HepG2 (cell line): ENCODE data around the gene TDP2. TPM values are rescaled to one million over a fixed set of nuclear protein-coding genes. Genes with fewer than 3 reads are reported as not detected.

Experiments
- ATAC-seq: fragments of 200-7000 bp; cut with Tn5 transposase; 3 replicates; pipeline ENCODE4 v1.9.1; 2020; ENCODE audit warnings: mild to moderate bottlenecking, moderate library complexity
- BruUV-seq: library from RNA; stranded (reverse); fragments of 400-500 nt; replicated peaks from 2 replicates; lab custom pipeline; 2021; lab: Mats Ljungman, UMichigan
- CTCF ChIA-PET: fragments of 300-600 bp; formaldehyde crosslinking; extraction: SDS; loops from one replicate; lab custom pipeline; 2021; ENCODE audit warnings: low total read pairs, inconsistent platforms, low intra/inter-chr PET ratio; lab: Yijun Ruan, JAX
- POLR2A ChIA-PET: fragments of 350-600 bp; sonication (Branson Sonifier 250); formaldehyde crosslinking; loops from one replicate; lab custom pipeline; 2020; ENCODE audit warnings: antibody characterized with exemption, inconsistent platforms; lab: Yijun Ruan, JAX
- DNase-seq: peaks from one replicate; pipeline ENCODE4 v3.0.0-alpha.2; 2015; ENCODE audit warnings: low spot score
- FAIRE-seq: peaks from 3 replicates; lab custom pipeline; 2011; peaks lifted over from hg19 to GRCh38; lab: Jason Lieb, UNC
- H2AFZ ChIP-seq: one replicate; pipeline ENCODE4 v1.6.1; 2011; ENCODE audit warnings: low read length, inconsistent platforms
- H3K27ac ChIP-seq: fragments of 300-600 bp; 3 replicates; pipeline ENCODE4 v1.8.0; 2011; ENCODE audit warnings: mixed run types, mild to moderate bottlenecking, mixed read lengths, low read length, inconsistent platforms; ENCODE audit not compliant: insufficient read depth; ENCODE audit errors: extremely low read length
- H3K27me3 ChIP-seq, 2 experiments: fragments of 200-600 bp in 1 of 2; 2 replicates in 1 of 2; 3 replicates in 1 of 2; pipeline versions ENCODE4 v1.6.0 to v1.8.0; 2011; ENCODE audit warnings: low read length in 2 of 2, mild to moderate bottlenecking in 2 of 2, moderate library complexity in 2 of 2, inconsistent platforms in 1 of 2; ENCODE audit not compliant: insufficient read depth in 2 of 2, control insufficient read depth in 1 of 2
- H3K36me3 ChIP-seq, 2 experiments: fragments of 200-600 bp in 1 of 2; replicated peaks in 1 of 2; 2 replicates in 1 of 2; 3 replicates in 1 of 2; pipeline versions ENCODE4 v1.5.1 to v1.8.0; 2011; ENCODE audit warnings: low read length in 2 of 2, inconsistent platforms in 1 of 2; ENCODE audit not compliant: insufficient read depth in 2 of 2, control insufficient read depth in 1 of 2
- H3K4me1 ChIP-seq: 2 replicates; pipeline ENCODE4 v1.5.1; 2012; ENCODE audit warnings: low read length, inconsistent platforms; ENCODE audit not compliant: insufficient read depth
- H3K4me2 ChIP-seq: 2 replicates; pipeline ENCODE4 v1.6.0; 2011; ENCODE audit warnings: low read depth, low read length, inconsistent platforms
- H3K4me3 ChIP-seq, 3 experiments: fragments of 200-600 bp in 1 of 3; sonication (generic), shearing (Covaris generic) in 1 of 3; replicated peaks in 1 of 3; 2 replicates each; pipeline ENCODE4 v1.5.1; 2011 to 2016; ENCODE audit warnings: low read length in 3 of 3, inconsistent platforms in 2 of 3, low read depth in 2 of 3, mild to moderate bottlenecking in 2 of 3, control low read depth in 1 of 3, mixed read lengths in 1 of 3; ENCODE audit not compliant: insufficient read depth in 1 of 3
- H3K79me2 ChIP-seq: one replicate; pipeline ENCODE4 v1.6.1; 2011; ENCODE audit warnings: low read length, inconsistent platforms; ENCODE audit not compliant: insufficient read depth
- H3K9ac ChIP-seq: 2 replicates; pipeline ENCODE4 v1.6.0; 2011; ENCODE audit warnings: mild to moderate bottlenecking, low read depth, low read length, inconsistent platforms; ENCODE audit not compliant: insufficient read depth
- H3K9me3 ChIP-seq: 2 replicates; pipeline ENCODE4 v1.5.1; 2012; ENCODE audit warnings: mild to moderate bottlenecking, low read length
- H4K20me1 ChIP-seq: 2 replicates; pipeline ENCODE4 v1.6.0; 2011; ENCODE audit warnings: inconsistent platforms, mild to moderate bottlenecking, low read length, moderate library complexity; ENCODE audit not compliant: insufficient read depth
- HOMEZ ChIP-seq: IDR thresholded peaks from 2 replicates; pipeline ENCODE4 v1.6.1; 2016; ENCODE audit warnings: low read depth
- LBX2 ChIP-seq: sonication (generic); formaldehyde crosslinking; IDR thresholded peaks from 2 replicates; pipeline ENCODE4 v1.5.0; 2020; ENCODE audit warnings: missing genetic modification reagents, mild to moderate bottlenecking, borderline replicate concordance
- PLSCR1 ChIP-seq: sonication (generic); formaldehyde crosslinking; IDR thresholded peaks from 2 replicates; pipeline ENCODE4 v1.5.0; 2020; ENCODE audit warnings: missing genetic modification reagents, mild to moderate bottlenecking, borderline replicate concordance
- SIN3B ChIP-seq: fragments of 150-350 bp; IDR thresholded peaks from 2 replicates; pipeline ENCODE4 v1.6.1; 2014; ENCODE audit warnings: low read length
- YY1 ChIP-seq: IDR thresholded peaks from 2 replicates; pipeline ENCODE4 v1.6.1; 2011; ENCODE audit warnings: low read length, low read depth, moderate library complexity, mild to moderate bottlenecking; ENCODE audit not compliant: insufficient read depth, insufficient replicate concordance
- ZNF432 ChIP-seq: sonication (generic); formaldehyde crosslinking; IDR thresholded peaks from 2 replicates; pipeline ENCODE4 v1.5.0; 2020; ENCODE audit warnings: missing genetic modification reagents, mild to moderate bottlenecking, borderline replicate concordance
- ZNF569 ChIP-seq: sonication (generic); formaldehyde crosslinking; IDR thresholded peaks from 2 replicates; pipeline ENCODE4 v1.5.0; 2020; ENCODE audit warnings: mild to moderate bottlenecking, missing genetic modification reagents, moderate library complexity, borderline replicate concordance
- ZNF691 ChIP-seq: sonication (generic); formaldehyde crosslinking; IDR thresholded peaks from 2 replicates; pipeline ENCODE4 v1.4.0; 2020; ENCODE audit warnings: missing genetic modification reagents, low read depth, mild to moderate bottlenecking, borderline replicate concordance
- ZNF740 ChIP-seq: sonication (generic); formaldehyde crosslinking; IDR thresholded peaks from 2 replicates; pipeline ENCODE4 v1.4.0; 2020; ENCODE audit warnings: missing genetic modification reagents
- WGBS: methylation state at CpG from one replicate; pipeline ENCODE4 v1.1.6; 2017; ENCODE audit warnings: low lambda C conversion rate; 5-methylcytosine and 5-hydroxymethylcytosine counted together
- in situ Hi-C: cut with HindIII; loops from 2 replicates; pipeline ENCODE4 v1.10.0; 2017; ENCODE audit warnings: low pct_unique_long_range_greater_than_20kb; ENCODE audit not compliant: extremely low pct_ligation_motif_present
- intact Hi-C: fragments of 100-400 bp; cut with micrococcal nuclease; formaldehyde crosslinking; loops from one replicate; pipeline ENCODE4 v1.10.0; 2022; ENCODE audit not compliant: unreplicated experiment
- polyA plus RNA-seq, 8 experiments: library from polyadenylated mRNA; depleted of rRNA in 3 of 8; stranded (reverse) in 7 of 8; unstranded in 1 of 8; fragments of >200 nt; fragmentation: Illumina TruSeq in 4 of 8; extraction: Trizol in 4 of 8; gene quantifications; 2 replicates each; pipeline versions ENCODE4 v1.2.1 to v1.2.3, GENCODE V29; 2011 to 2016; ENCODE audit warnings: low read depth in 4 of 8, missing spikeins in 1 of 8, mixed read lengths in 1 of 8; ENCODE audit not compliant: insufficient read depth in 1 of 8
- total RNA-seq, 5 experiments: library from RNA; depleted of rRNA; stranded (reverse); fragments of >200 nt; fragmentation: Illumina TruSeq; extraction: Trizol; gene quantifications; 2 replicates each; pipeline ENCODE4 v1.2.3, GENCODE V29; 2016; ENCODE audit warnings: low read depth in 1 of 5

Gene TDP2
- total and polyA plus RNA-seq, 2 of the 13 experiments (the other 11 are each of a cell fraction or from before 2014, with no cell fraction given): 30.5 to 42.6 TPM

- H3K4me1 ChIP-seq: peaks cover 5% of the 10 kb centered on the region; the same call in 1 of the 2 replicates
- no peak for ATAC-seq
- no peaks in the 10 kb centered on the region for H4K20me1 ChIP-seq
- no peak for TF ChIP-seq LBX2 (CRISPR knock-in tag)
- no peak for TF ChIP-seq ZNF432 (CRISPR knock-in tag)
- no peak for TF ChIP-seq PLSCR1 (CRISPR knock-in tag)
- no peak for TF ChIP-seq YY1
- TF ChIP-seq ZNF740: no peak
- no peak for TF ChIP-seq SIN3B
- no peak for TF ChIP-seq HOMEZ (CRISPR knock-in tag)
- no peak for TF ChIP-seq ZNF691 (CRISPR knock-in tag)
- no peak for TF ChIP-seq ZNF569 (CRISPR knock-in tag)
- TF ChIP-seq, all 625 proteins: peak for 0
- no TSS peak for BruUV-seq
- ChIA-PET CTCF (interaction anchor here (4.2 kb wide), 1 partner anchor 113 kb away, joined by 105 read pairs; no protein-coding TSS in a partner anchor), POLR2A (no interaction called here)
- no peak overlapping the region for H2AFZ ChIP-seq
- DNase-seq: no peak
- no peak overlapping the region for H3K27ac ChIP-seq
- no peaks in the 10 kb centered on the region for H3K27me3 ChIP-seq
- H3K9ac ChIP-seq: no peak overlapping the region
- H3K79me2 ChIP-seq: no peaks in the 10 kb centered on the region
- H3K9me3 ChIP-seq: no peaks in the 10 kb centered on the region
- no peaks in the 10 kb centered on the region; a peak in 1 of 5 replicates for H3K36me3 ChIP-seq
- no peak overlapping the region for H3K4me3 ChIP-seq
- H3K4me2 ChIP-seq: no peak overlapping the region
- FAIRE-seq: no peak
- in situ Hi-C loops: loop anchor here (10.0 kb wide), 1 partner anchor 259 kb away; no protein-coding TSS in a partner anchor
- intact Hi-C loops: loop anchor here (2.0 to 10.0 kb wide), 4 partner anchors 27 to 263 kb away; partner anchors contain the start of genes ACOT13, ALDH5A1 and TDP2
- 100% methylated on average over 1 of the region's 1 CpG for WGBS
Measured at GRCh38 chr6:24694198-24694597, 27.5 kb upstream of the TDP2 start.
